GM12865 (cell line): Measurements from ENCODE around the gene C11orf24.
"Not testable (repeated sequence)": the region's sequence is repeated elsewhere in the genome, so short reads cannot be mapped to it uniquely, and the experiment has no call there.

ENCODE experiments used
- DNase-seq: peaks from one replicate; pipeline ENCODE4 v3.0.0; 2010; ENCODE audit warnings: low read depth
- H3K4me3 ChIP-seq: 2 replicates; pipeline ENCODE4 v1.5.1; 2011; ENCODE audit warnings: mild to moderate bottlenecking, low read depth, low read length, control low read depth
- CTCF ChIP-seq: IDR thresholded peaks from 2 replicates; pipeline ENCODE4 v1.5.1; 2011; ENCODE audit warnings: low read length, control low read depth, low read depth, inconsistent platforms; ENCODE audit not compliant: insufficient read depth; ENCODE audit errors: missing control alignments

Gene C11orf24

GRCh38 chr11:68293708-68294107 is 21.9 kb upstream of the C11orf24 start:
- TF ChIP-seq CTCF, result no peak
- H3K4me3 ChIP-seq, result no peak overlapping the region
- no peak for DNase-seq

GRCh38 chr11:68289456-68289855 is 17.7 kb upstream of the C11orf24 start:
- no peak overlapping the region for H3K4me3 ChIP-seq
- DNase-seq, result no peak

GRCh38 chr11:68287419-68287818 is 15.6 kb upstream of the C11orf24 start:
- DNase-seq, result no peak

More at GRCh38 chr11:68289456-68289855, 17.7 kb upstream of the C11orf24 start:
- no peak for TF ChIP-seq CTCF

GRCh38 chr11:68284588-68284987 is 12.8 kb upstream of the C11orf24 start:
- not testable (repeated sequence) for DNase-seq, H3K4me3 ChIP-seq

More at GRCh38 chr11:68287419-68287818, 15.6 kb upstream of the C11orf24 start:
- H3K4me3 ChIP-seq, result no peak overlapping the region
- TF ChIP-seq CTCF, result no peak

GRCh38 chr11:68282861-68283230 is 11.1 kb upstream of the C11orf24 start:
- DNase-seq, result no peak
- no peak for TF ChIP-seq CTCF
- H3K4me3 ChIP-seq, result peak overlapping the region; percentile 47; the same call in 1 of the 2 replicates

- TF ChIP-seq CTCF, result no peak
- H3K4me3 ChIP-seq, result peak overlapping the region; percentile 47
- peak; percentile 93 for DNase-seq
These were observed 10.5 kb upstream of the C11orf24 start for GRCh38 chr11:68282141-68282860.

- H3K4me3 ChIP-seq, result no peak overlapping the region
- no peak for DNase-seq
- no peak for TF ChIP-seq CTCF
These were observed 7.9 kb upstream of the C11orf24 start for GRCh38 chr11:68279676-68280075.
